ENCODE data around the gene FBXL17.

FBXL17 gene

GRCh38 chr5:108361771-108362170 lies 20.1 kb downstream of the FBXL17 start:
- Histone ChIP-seq H3K9me2 (replicated peaks; ENCODE audit: insufficient read depth, low read length) (no peaks in the 10 kb centered on the region), H3F3A (ENCODE audit: insufficient read depth) (no peaks in the 10 kb centered on the region), H3K4me3 (ENCODE audit: insufficient read depth, low read length, poor library complexity, severe bottlenecking) (no peak overlapping the region), H3K9me3 (ENCODE audit: insufficient read depth, low read length) (no peaks in the 10 kb centered on the region), H3K9ac (ENCODE audit: low read length) (no peak overlapping the region), H3K36me3 (ENCODE audit: low read length) (no peaks in the 10 kb centered on the region), H3K27me3 (ENCODE audit: low read length) (no peaks in the 10 kb centered on the region), H3K79me2 (ENCODE audit: insufficient read depth, low read length) (no peaks in the 10 kb centered on the region), H3K27ac (ENCODE audit: low read depth, low read length) (no peak overlapping the region), H4K20me1 (ENCODE audit: low read depth, low read length) (no peaks in the 10 kb centered on the region), H3K4me2 (ENCODE audit: low read depth, low read length, poor library complexity, severe bottlenecking) (no peak overlapping the region), H2AFZ (ENCODE audit: low read depth, low read length, severe bottlenecking) (no peak overlapping the region)
- TF ChIP-seq CTCF (IDR thresholded peaks at IDR 0.05; ENCODE audit: insufficient read depth, low read length, poor library complexity, severe bottlenecking) (no peak), EZH2phosphoT487 (conservative IDR thresholded peaks at IDR 0.05; ENCODE audit: low read length) (no peak)

GRCh38 chr5:108361239-108361638 lies 20.7 kb downstream of the FBXL17 start:
- H3K27ac ChIP-seq (ENCODE audit: low read depth, low read length), result no peak overlapping the region
- no peak overlapping the region for H2AFZ ChIP-seq (ENCODE audit: low read depth, low read length, severe bottlenecking)
- no peaks in the 10 kb centered on the region for H3K9me2 ChIP-seq (replicated peaks; ENCODE audit: insufficient read depth, low read length)
- no peak overlapping the region for H3K4me3 ChIP-seq (ENCODE audit: insufficient read depth, low read length, poor library complexity, severe bottlenecking)
- no peaks in the 10 kb centered on the region for H3K79me2 ChIP-seq (ENCODE audit: insufficient read depth, low read length)
- no peaks in the 10 kb centered on the region for H3K9me3 ChIP-seq (ENCODE audit: insufficient read depth, low read length)
- H3F3A ChIP-seq (ENCODE audit: insufficient read depth), result no peaks in the 10 kb centered on the region
- no peak overlapping the region for H3K9ac ChIP-seq (ENCODE audit: low read length)
- no peaks in the 10 kb centered on the region for H3K27me3 ChIP-seq (ENCODE audit: low read length)
- no peaks in the 10 kb centered on the region for H3K36me3 ChIP-seq (ENCODE audit: low read length)
- no peak overlapping the region for H3K4me2 ChIP-seq (ENCODE audit: low read depth, low read length, poor library complexity, severe bottlenecking)
- no peak for TF ChIP-seq CTCF (IDR thresholded peaks at IDR 0.05; ENCODE audit: insufficient read depth, low read length, poor library complexity, severe bottlenecking)
- TF ChIP-seq EZH2phosphoT487 (conservative IDR thresholded peaks at IDR 0.05; ENCODE audit: low read length), result no peak
- no peaks in the 10 kb centered on the region for H4K20me1 ChIP-seq (ENCODE audit: low read depth, low read length)

- no peak for TF ChIP-seq EZH2phosphoT487 (conservative IDR thresholded peaks at IDR 0.05; ENCODE audit: low read length)
- no peak for TF ChIP-seq CTCF (IDR thresholded peaks at IDR 0.05; ENCODE audit: insufficient read depth, low read length, poor library complexity, severe bottlenecking)
Measured at GRCh38 chr5:108360280-108360679, 21.6 kb downstream of the FBXL17 start.

More at GRCh38 chr5:108360280-108360679, 21.6 kb downstream of the FBXL17 start:
- Histone ChIP-seq H3K9me2 (replicated peaks; ENCODE audit: insufficient read depth, low read length) (no peaks in the 10 kb centered on the region), H3K9me3 (ENCODE audit: insufficient read depth, low read length) (no peaks in the 10 kb centered on the region), H3K4me2 (ENCODE audit: low read depth, low read length, poor library complexity, severe bottlenecking) (no peak overlapping the region), H2AFZ (ENCODE audit: low read depth, low read length, severe bottlenecking) (no peak overlapping the region), H3K79me2 (ENCODE audit: insufficient read depth, low read length) (no peaks in the 10 kb centered on the region), H4K20me1 (ENCODE audit: low read depth, low read length) (no peaks in the 10 kb centered on the region), H3K36me3 (ENCODE audit: low read length) (no peaks in the 10 kb centered on the region), H3F3A (ENCODE audit: insufficient read depth) (no peaks in the 10 kb centered on the region), H3K9ac (ENCODE audit: low read length) (no peak overlapping the region), H3K27me3 (ENCODE audit: low read length) (no peaks in the 10 kb centered on the region), H3K4me3 (ENCODE audit: insufficient read depth, low read length, poor library complexity, severe bottlenecking) (no peak overlapping the region), H3K27ac (ENCODE audit: low read depth, low read length) (no peak overlapping the region)

Data from SU-DHL-6 (cell line).